Heart left ventricle (tissue), 16 donors: ENCODE measurements around the gene NEURL1. TPM values are rescaled to one million over a fixed set of nuclear protein-coding genes. Genes with fewer than 3 reads are reported as not detected.
"Not testable (repeated sequence)": the region's sequence is repeated elsewhere in the genome, so short reads cannot be mapped to it uniquely, and the experiment has no call there.

Source experiments
- ATAC-seq, 4 donors: fragments of 200-7000 bp; cut with Tn5 transposase; one replicate each; pipeline ENCODE4 v1.9.1; 2020 to 2022; ENCODE audit warnings: moderate library complexity in 4 of 4, mild to moderate bottlenecking in 3 of 4, moderate number of reproducible peaks in 1 of 4
- DNase-seq, 5 donors: peaks; one replicate each; pipeline ENCODE4 v3.0.0-alpha.2; 2020
- H3K27ac ChIP-seq, 12 donors: fragments of 200-600 bp; sonication (generic) in 4 of 12; one replicate each; pipeline versions ENCODE4 v1.5.0 to v1.8.0; 2016 to 2022; ENCODE audit warnings: mild to moderate bottlenecking in 2 of 12
- H3K27me3 ChIP-seq, 9 donors: fragments of 200-600 bp; sonication (generic) in 2 of 9; one replicate each; pipeline versions ENCODE4 v1.5.1 to v1.8.0; 2016 to 2022; ENCODE audit warnings: mild to moderate bottlenecking in 3 of 9
- H3K36me3 ChIP-seq, 9 donors: fragments of 200-600 bp; sonication (generic) in 2 of 9; one replicate each; pipeline versions ENCODE4 v1.5.0 to v1.8.0; 2018 to 2022; ENCODE audit warnings: mild to moderate bottlenecking in 2 of 9
- H3K4me1 ChIP-seq, 12 donors: fragments of 200-600 bp; sonication (generic) in 4 of 12; one replicate each; pipeline versions ENCODE4 v1.5.0 to v1.8.0; 2016 to 2022; ENCODE audit warnings: mild to moderate bottlenecking in 3 of 12
- H3K4me3 ChIP-seq, 12 donors: fragments of 200-600 bp; sonication (generic) in 4 of 12; one replicate each; pipeline versions ENCODE4 v1.5.0 to v1.8.0; 2017 to 2022; ENCODE audit warnings: mild to moderate bottlenecking in 9 of 12, moderate library complexity in 4 of 12
- H3K9me3 ChIP-seq, 12 donors: fragments of 200-600 bp; sonication (generic) in 4 of 12; one replicate each; pipeline versions ENCODE4 v1.5.0 to v1.8.0; 2016 to 2022; ENCODE audit warnings: mild to moderate bottlenecking in 1 of 12
- CTCF ChIP-seq, 12 donors: fragments of 200-600 bp; sonication (generic) in 4 of 12; IDR thresholded peaks; one replicate each; pipeline versions ENCODE4 v1.5.0 to v1.8.0; 2018 to 2022; ENCODE audit warnings: antibody characterized with exemption in 12 of 12, mild to moderate bottlenecking in 5 of 12
- POLR2A ChIP-seq, 2 donors: fragments of 450-650 bp; IDR thresholded peaks; one replicate each; pipeline ENCODE4 v1.6.1; 2017; ENCODE audit warnings: antibody characterized with exemption in 2 of 2, mild to moderate bottlenecking in 2 of 2, moderate library complexity in 2 of 2
- WGBS, 4 donors: extraction: QIAGEN DNeasy Blood & Tissue Kit in 2 of 4; methylation state at CpG; one replicate each; pipeline versions ENCODE4 v1.1.5 to v1.1.7; 2013 to 2018; 5-methylcytosine and 5-hydroxymethylcytosine counted together
- intact Hi-C, 10 donors: fragments of 100-400 bp; cut with DNase I; formaldehyde crosslinking; loops; one replicate each; pipeline versions ENCODE4 v1.11.1 to v1.14.2; 2022
- polyA plus RNA-seq, 2 donors: library from polyadenylated mRNA; stranded (reverse); fragments of 200-250 nt; gene quantifications; one replicate each; pipeline ENCODE4 v1.2.3, GENCODE V29; 2013
- total RNA-seq, 9 donors: library from RNA; depleted of rRNA in 2 of 9; stranded (reverse); fragments of >200 nt in 2 of 9; fragmentation: NEBNext Ultra II Directional in 3 of 9; extraction: Animal tissue kit (Norgen Biotek cat#: 25700) in 3 of 9; gene quantifications; one replicate each; pipeline versions ENCODE4 v1.1.0 to v1.2.4, GENCODE V29; 2016 to 2023
- donor health status: ischemic (EF 13 %, LVEDD 7.1; RV severe dilation, severe dysfunction).
- donor health status: healthy with polysubstance abuse.
- donor health status: DM: no; HTN: yes; CAD: no.
- donor health status: DM: no; HTN: no; CAD: no.
- donor health status: ischemic (EF 25% LVEDD 6.9; RV normal size, moderate dysfunction).
- donor health status: ischemic (EF 25% LVEDD 5.7; RV mildly dilated, moderate dysfunction).
- donor health status: healthy.
- donor health status: DM: yes; HTN: yes; CAD: no.
- donor health status: ischemic (EF 35%, LVEDD 5.7; RV mildly dilated, moderate dysfunction).
- donor health status: nonischemic (EF 11% LVEDD 7.7; RV severe dilation, severe dysfunction).
- donor health status: DM: yes; HTN: yes; CAD: no.
- donor health status: PGD.
- donor health status: ischemic (EF 29% LVEDD 5.4; RV normal size, mild dysfunction).
- donor health status: nonischemic (EF 23%, LVEDD 6.1; RV moderate dilation, normal function).

The NEURL1 gene
- total and polyA plus RNA-seq, 11 donors, result 0.07 to 0.64 (median 0.14) TPM; not detected in 2

GRCh38 chr10:103479135-103479534 lies 14.4 kb upstream of the NEURL1 start, which contains the start of gene CALHM3:
CALHM3 (minus strand) TSS chr10:103479240; CDS start chr10:103479032, 208 bp downstream.
- TF ChIP-seq CTCF (IDR thresholded peaks at IDR 0.05) (no peak), POLR2A (IDR thresholded peaks at IDR 0.05) (no peak)
- ATAC-seq, result peak in 1 of 4 donors; percentile 12
- H3K36me3 ChIP-seq, result no peaks in the 10 kb centered on the region

GRCh38 chr10:103480521-103480920 lies 13.0 kb upstream of the NEURL1 start:
- ATAC-seq, result peak in 1 of 4 donors; percentile 51

More at GRCh38 chr10:103479135-103479534, 14.4 kb upstream of the NEURL1 start, which contains the start of gene CALHM3:
- H3K27me3 ChIP-seq, result no peaks in the 10 kb centered on the region
- intact Hi-C loops, result loop anchor here in 1 of 10 donors (5.0 kb wide), 1 partner anchor 42 kb away; no protein-coding TSS in a partner anchor
- H3K4me3 ChIP-seq, result no peak within 1 kb of the TSS
- WGBS, 4 donors, result 80 to 88% (median 83%) methylated on average over 6 to 7 of the region's 7 CpGs
- H3K4me1 ChIP-seq, result peaks cover 0 to 8% (median 0%) of the 10 kb centered on the region in 12 donors
- DNase-seq, result no peak
- H3K27ac ChIP-seq, result no peak within 1 kb of the TSS
- no peaks in the 10 kb centered on the region for H3K9me3 ChIP-seq

GRCh38 chr10:103481974-103482531 lies 11.5 kb upstream of the NEURL1 start:
- no peak overlapping the region for H3K4me3 ChIP-seq
- ATAC-seq, result peak in 3 of 4 donors; percentile 53 to 59 (median 58)
- DNase-seq, result peak in 1 of 5 donors; percentile 28
- 57 to 61% (median 59%) methylated on average over 12 of the region's 12 CpGs for WGBS, 4 donors
- TF ChIP-seq POLR2A (IDR thresholded peaks at IDR 0.05) (no peak), CTCF (IDR thresholded peaks at IDR 0.05) (peak; percentile 44 to 78 (median 66))
- no peak overlapping the region for H3K27ac ChIP-seq
- no peaks in the 10 kb centered on the region for H3K36me3 ChIP-seq
- H3K27me3 ChIP-seq, result no peaks in the 10 kb centered on the region
- H3K9me3 ChIP-seq, result no peaks in the 10 kb centered on the region
- intact Hi-C loops, result loop anchor here in 4 of 10 donors (1.0 to 2.0 kb wide), 3 partner anchors 63 to 65 kb away; no protein-coding TSS in a partner anchor
- peaks cover 0 to 10% (median 0%) of the 10 kb centered on the region in 12 donors for H3K4me1 ChIP-seq

More at GRCh38 chr10:103480521-103480920, 13.0 kb upstream of the NEURL1 start:
- peaks cover 0 to 8% (median 0%) of the 10 kb centered on the region in 12 donors for H3K4me1 ChIP-seq
- H3K4me3 ChIP-seq, result no peak overlapping the region
- no peaks in the 10 kb centered on the region for H3K9me3 ChIP-seq
- H3K27me3 ChIP-seq, result no peaks in the 10 kb centered on the region
- intact Hi-C loops, result no loop called here
- 63 to 76% (median 69%) methylated on average over 5 of the region's 5 CpGs for WGBS, 4 donors
- no peak for TF ChIP-seq POLR2A (IDR thresholded peaks at IDR 0.05)
- TF ChIP-seq CTCF (IDR thresholded peaks at IDR 0.05), result no peak
- no peaks in the 10 kb centered on the region for H3K36me3 ChIP-seq
- DNase-seq, result no peak
- no peak overlapping the region for H3K27ac ChIP-seq

GRCh38 chr10:103486635-103487409 lies 6.7 kb upstream of the NEURL1 start:
- DNase-seq, H3K4me3 ChIP-seq, ATAC-seq, H3K9me3 ChIP-seq, H3K36me3 ChIP-seq, H3K27me3 ChIP-seq, H3K4me1 ChIP-seq: not testable (repeated sequence)
- 86 to 91% (median 88%) methylated on average over 8 of the region's 8 CpGs for WGBS, 4 donors
- intact Hi-C loops, result loop anchor here in 2 of 10 donors (2.0 kb wide), 1 partner anchor 70 kb away; no protein-coding TSS in a partner anchor
- H3K27ac ChIP-seq, result peak overlapping the region in 1 of 12 donors; percentile 24
